ENCODE measurements around the gene KIAA0586. TPM values are rescaled to one million over a fixed set of nuclear protein-coding genes. Genes with fewer than 3 reads are reported as not detected.
"Not testable (repeated sequence)": the region's sequence is repeated elsewhere in the genome, so short reads cannot be mapped to it uniquely, and the experiment has no call there.

KIAA0586 gene
- total RNA-seq (2014; rRNA removed; shearing (Covaris generic); ENCODE audit: low replicate concordance), result 11.5 and 28.4 TPM in 2 replicates

GRCh38 chr14:58427281-58428117 lies at the start of gene KIAA0586, which contains the start of gene TIMM9:
Gene KIAA0586 (plus strand): TSS chr14:58427719. CDS start chr14:58428265, 546 bp downstream.
Gene TIMM9 (minus strand): TSS chr14:58427531. CDS start chr14:58411945, 15,586 bp downstream.
- H3K4me3 ChIP-seq, result peak within 1 kb of the TSS; percentile 88
- H3K36me3 ChIP-seq, result peaks cover 9% of the 10 kb centered on the region
- DNase-seq, result peak; percentile 92
- H3K9me3 ChIP-seq, result no peaks in the 10 kb centered on the region
- no peaks in the 10 kb centered on the region for H3K27me3 ChIP-seq

- Histone ChIP-seq H3K36me3 (no peaks in the 10 kb centered on the region), H3K27me3 (no peaks in the 10 kb centered on the region), H3K4me3 (no peak overlapping the region), H3K9me3 (no peaks in the 10 kb centered on the region)
- no peak for DNase-seq
Measured at GRCh38 chr14:58390830-58391229, 36.7 kb upstream of the KIAA0586 start.

- no peaks in the 10 kb centered on the region for H3K9me3 ChIP-seq
- H3K36me3 ChIP-seq, result no peaks in the 10 kb centered on the region
- DNase-seq, result no peak
- H3K4me3 ChIP-seq, result peak overlapping the region; percentile 21
- no peaks in the 10 kb centered on the region for H3K27me3 ChIP-seq
Measured at GRCh38 chr14:58395562-58395811, 32.0 kb upstream of the KIAA0586 start.

- peak; percentile 70 for DNase-seq
Measured at GRCh38 chr14:58395812-58396788, 31.4 kb upstream of the KIAA0586 start, which contains the start of gene TOMM20L. Gene TOMM20L (plus strand): TSS chr14:58395930. CDS start chr14:58395958, 28 bp downstream.

GRCh38 chr14:58397156-58397555 lies 30.4 kb upstream of the KIAA0586 start:
- no peaks in the 10 kb centered on the region for H3K36me3 ChIP-seq
- no peak for DNase-seq
- no peaks in the 10 kb centered on the region for H3K27me3 ChIP-seq
- H3K4me3 ChIP-seq, result no peak overlapping the region
- H3K9me3 ChIP-seq, result no peaks in the 10 kb centered on the region

More at GRCh38 chr14:58395812-58396788, 31.4 kb upstream of the KIAA0586 start, which contains the start of gene TOMM20L:
- Histone ChIP-seq H3K9me3 (no peaks in the 10 kb centered on the region), H3K27me3 (no peaks in the 10 kb centered on the region), H3K36me3 (no peaks in the 10 kb centered on the region), H3K4me3 (peak within 1 kb of the TSS; percentile 21)

GRCh38 chr14:58398495-58398894 lies 29.0 kb upstream of the KIAA0586 start:
- Histone ChIP-seq H3K27me3 (no peaks in the 10 kb centered on the region), H3K9me3 (no peaks in the 10 kb centered on the region), H3K36me3 (no peaks in the 10 kb centered on the region), H3K4me3 (no peak overlapping the region)
- no peak for DNase-seq

GRCh38 chr14:58398895-58399294 lies 28.6 kb upstream of the KIAA0586 start:
- H3K36me3 ChIP-seq, result no peaks in the 10 kb centered on the region
- no peak overlapping the region for H3K4me3 ChIP-seq
- H3K9me3 ChIP-seq, result no peaks in the 10 kb centered on the region
- H3K27me3 ChIP-seq, result no peaks in the 10 kb centered on the region
- no peak for DNase-seq

GRCh38 chr14:58401587-58401986 lies 25.9 kb upstream of the KIAA0586 start:
- DNase-seq, result no peak
- Histone ChIP-seq H3K9me3 (no peaks in the 10 kb centered on the region), H3K4me3 (no peak overlapping the region), H3K27me3 (no peaks in the 10 kb centered on the region), H3K36me3 (no peaks in the 10 kb centered on the region; the same call in 1 of the 2 replicates)

- DNase-seq, result no peak
- no peaks in the 10 kb centered on the region for H3K27me3 ChIP-seq
- no peak overlapping the region for H3K4me3 ChIP-seq
- no peaks in the 10 kb centered on the region for H3K9me3 ChIP-seq
- peaks cover 18% of the 10 kb centered on the region for H3K36me3 ChIP-seq
Measured at GRCh38 chr14:58408681-58409215, 18.8 kb upstream of the KIAA0586 start.

GRCh38 chr14:58414845-58415244 lies 12.7 kb upstream of the KIAA0586 start:
- DNase-seq, result no peak
- Histone ChIP-seq H3K9me3 (no peaks in the 10 kb centered on the region; the same call in 1 of the 2 replicates), H3K27me3 (no peaks in the 10 kb centered on the region), H3K36me3 (peaks cover 51% of the 10 kb centered on the region), H3K4me3 (no peak overlapping the region)

- H3K4me3 ChIP-seq, result no peak overlapping the region
- H3K9me3 ChIP-seq, result no peaks in the 10 kb centered on the region; the same call in 1 of the 2 replicates
- no peak for DNase-seq
- no peaks in the 10 kb centered on the region for H3K27me3 ChIP-seq
- H3K36me3 ChIP-seq, result peaks cover 45% of the 10 kb centered on the region
Measured at GRCh38 chr14:58415636-58416547, 11.6 kb upstream of the KIAA0586 start.

GRCh38 chr14:58416934-58417333 lies 10.6 kb upstream of the KIAA0586 start:
- peaks cover 53% of the 10 kb centered on the region for H3K36me3 ChIP-seq
- not testable (repeated sequence) for H3K27me3 ChIP-seq, H3K9me3 ChIP-seq

GRCh38 chr14:58426670-58427280 lies 744 bp upstream of the KIAA0586 start:
- DNase-seq, result peak; percentile 64
- Histone ChIP-seq H3K9me3 (no peaks in the 10 kb centered on the region), H3K27me3 (no peaks in the 10 kb centered on the region), H3K36me3 (peaks cover 9% of the 10 kb centered on the region), H3K4me3 (peak overlapping the region; percentile 88)

More at GRCh38 chr14:58416934-58417333, 10.6 kb upstream of the KIAA0586 start:
- not testable (repeated sequence) for H3K4me3 ChIP-seq, DNase-seq

GRCh38 chr14:58428118-58428683 lies 682 bp downstream of the KIAA0586 start:
- Histone ChIP-seq H3K4me3 (peak overlapping the region; percentile 88), H3K9me3 (no peaks in the 10 kb centered on the region), H3K36me3 (peaks cover 10% of the 10 kb centered on the region), H3K27me3 (no peaks in the 10 kb centered on the region)
- peak; percentile 2 for DNase-seq

GRCh38 chr14:58430156-58430555 lies 2.6 kb downstream of the KIAA0586 start:
- Histone ChIP-seq H3K27me3 (no peaks in the 10 kb centered on the region), H3K9me3 (no peaks in the 10 kb centered on the region), H3K4me3 (no peak overlapping the region), H3K36me3 (peaks cover 9% of the 10 kb centered on the region)
- no peak for DNase-seq

Data from MG63 (cell line).